ENCODE results near the gene CPXM1.
"Not testable (repeated sequence)": the region's sequence is repeated elsewhere in the genome, so short reads cannot be mapped to it uniquely, and the experiment has no call there.

CPXM1 gene

DNA sequence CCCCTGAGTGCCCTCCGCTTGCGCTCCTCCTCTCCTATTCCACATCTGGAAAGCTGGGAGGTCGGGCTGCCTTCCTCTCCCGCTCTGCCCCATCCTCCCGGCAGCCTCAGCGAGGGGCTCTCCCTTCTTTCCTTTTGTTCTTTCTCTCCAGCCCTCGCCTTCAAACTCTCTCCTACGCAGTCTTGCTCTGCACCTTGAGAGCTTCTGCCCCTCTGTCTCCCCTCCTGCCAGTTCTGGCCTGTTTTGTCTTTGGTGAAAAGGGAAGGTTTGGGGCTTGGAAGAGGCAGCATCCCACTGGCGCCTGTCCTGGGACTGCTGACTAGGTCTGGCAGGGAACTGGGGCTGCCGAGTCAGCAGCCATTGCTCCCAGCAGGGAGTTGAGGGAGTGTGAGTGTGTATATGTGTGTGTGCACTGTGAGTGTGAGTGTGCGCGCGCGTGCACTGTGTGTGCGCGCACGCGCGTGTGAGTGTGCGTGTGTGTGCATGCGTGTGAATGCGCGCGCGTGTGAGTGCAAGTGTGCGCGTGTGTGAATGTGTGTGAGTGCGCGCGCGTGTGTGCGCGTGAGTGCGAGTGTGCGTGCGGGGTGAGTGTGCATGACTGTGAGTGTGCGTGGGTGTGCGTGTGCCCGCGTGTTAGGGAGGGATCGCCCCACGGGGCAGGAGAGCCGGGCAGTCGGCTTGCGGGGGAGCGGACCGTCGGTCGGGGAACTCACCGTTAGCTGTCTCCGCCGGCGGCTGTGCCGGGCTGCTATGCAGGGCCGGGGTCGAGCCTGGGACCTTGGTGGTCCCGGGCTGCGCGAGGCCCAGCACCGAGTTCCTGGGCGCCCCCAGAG, 523 bp downstream of the CPXM1 start:
- DNase-seq (ENCODE audit: low spot score): peak; percentile 48

DNA sequence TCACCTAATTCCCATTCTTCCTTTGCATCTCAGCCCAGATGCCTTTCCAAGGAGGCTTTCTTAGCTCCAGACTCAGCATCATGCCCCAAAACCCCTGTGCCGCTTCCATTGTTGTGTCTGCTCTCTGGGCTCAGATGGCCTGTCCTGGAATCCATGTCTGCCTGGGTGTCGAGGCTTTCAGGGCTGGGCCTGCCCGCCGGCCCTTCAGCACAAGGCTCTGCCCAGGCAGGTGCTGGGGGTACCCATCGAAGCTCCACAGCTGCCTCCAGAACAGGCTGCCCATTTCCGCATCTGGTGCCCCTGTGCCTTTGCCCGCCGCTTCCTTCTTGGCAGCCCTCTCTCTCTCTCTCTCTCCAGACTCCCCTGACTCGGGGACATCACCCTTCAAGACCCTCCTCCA, 1.2 kb downstream of the CPXM1 start:
- DNase-seq (ENCODE audit: low spot score): no peak

DNA sequence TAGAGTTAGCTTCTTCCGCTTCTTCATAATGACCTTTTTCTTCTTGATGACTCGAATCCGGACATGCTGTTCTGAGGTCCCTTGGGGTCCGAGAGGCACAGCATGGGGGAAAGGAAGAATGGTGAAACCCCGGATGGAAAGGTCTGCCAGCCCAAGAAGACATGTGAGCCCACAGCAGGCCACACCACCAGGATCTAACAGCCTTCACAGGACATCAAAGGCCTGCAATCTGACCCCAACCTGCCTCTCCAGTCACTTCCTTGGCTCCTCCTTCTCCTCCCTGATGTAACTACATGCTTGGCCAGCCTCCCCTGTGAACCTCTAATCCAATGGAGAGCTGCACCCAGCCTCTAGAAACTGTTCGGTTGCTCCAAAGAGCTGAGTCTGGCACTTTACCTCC, 1.6 kb downstream of the CPXM1 start:
- DNase-seq (ENCODE audit: low spot score): no peak

DNA sequence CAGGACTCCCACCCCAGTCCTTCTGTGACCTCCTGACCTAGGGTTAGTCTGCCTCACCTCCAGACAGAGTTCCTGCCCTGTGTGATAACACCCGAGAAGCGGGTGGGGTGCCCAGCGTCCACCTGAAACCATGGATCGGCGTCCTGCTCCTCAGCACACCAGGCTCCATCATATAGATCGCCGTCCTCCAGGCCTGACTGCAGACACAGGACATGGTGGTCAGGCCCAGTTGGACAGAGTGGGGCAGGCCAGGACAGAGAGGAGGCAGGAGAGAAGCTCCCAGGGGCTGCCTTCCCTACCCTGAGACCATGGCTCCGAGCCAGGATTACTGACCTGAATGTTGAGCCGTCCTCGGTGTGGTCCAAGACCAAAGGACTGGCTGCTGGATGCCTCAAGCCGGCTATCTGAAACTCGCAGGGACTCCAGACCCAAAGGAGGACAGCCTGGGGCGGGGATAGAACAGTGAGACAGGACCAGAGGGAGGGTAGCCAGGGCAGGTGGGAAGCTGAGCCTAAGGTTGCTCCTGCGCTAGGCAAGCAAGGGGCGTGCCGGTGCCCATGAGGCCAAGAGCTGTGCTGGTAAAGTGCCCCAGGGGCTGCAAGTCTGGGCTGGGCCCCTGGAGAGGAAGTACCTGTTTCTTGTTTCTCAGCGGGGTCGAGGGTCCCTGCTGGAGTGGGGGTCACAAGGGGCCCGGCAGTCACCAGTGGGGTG, 2.2 kb downstream of the CPXM1 start:
- DNase-seq (ENCODE audit: low spot score): no peak

DNA sequence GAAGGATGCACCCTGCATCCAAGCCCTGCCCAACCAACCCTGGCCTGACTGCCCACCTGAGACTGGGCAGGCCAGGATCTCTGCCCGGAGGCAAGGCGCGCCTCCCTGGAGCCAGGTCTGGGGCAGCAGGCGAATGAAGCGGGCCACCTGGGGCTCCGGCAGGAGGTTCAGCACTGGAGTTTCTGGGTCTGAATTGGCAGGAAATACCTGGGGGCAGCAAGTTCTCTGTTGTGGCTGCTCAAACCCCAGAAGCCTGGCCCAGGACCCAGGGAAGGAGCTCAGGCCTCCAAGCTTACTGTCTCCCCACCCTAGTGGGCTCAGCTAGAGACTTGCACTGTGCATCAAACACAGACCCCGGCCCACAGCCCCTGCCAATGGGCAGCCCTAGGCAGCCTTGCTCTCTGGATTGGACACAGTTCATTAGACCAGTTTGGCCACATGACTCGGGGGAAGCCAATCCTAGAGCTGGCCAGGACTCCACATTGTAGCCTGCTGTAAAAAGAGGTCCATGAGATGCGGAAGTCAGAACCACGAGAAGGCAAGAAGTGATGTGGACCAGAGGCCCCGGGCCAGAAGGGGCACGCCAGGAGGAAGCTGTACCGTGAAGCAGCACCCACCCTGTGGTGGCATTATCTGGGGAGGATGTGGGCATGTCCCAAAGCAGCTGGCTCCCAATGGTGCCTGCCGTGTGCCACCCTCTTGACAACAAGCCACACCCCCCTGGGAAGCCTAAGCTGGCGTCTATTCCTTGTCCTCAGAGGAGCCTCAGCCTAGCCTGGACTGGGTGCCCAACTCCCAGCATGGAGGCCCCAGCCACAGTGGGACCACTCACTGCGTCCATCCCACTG, 3.1 kb downstream of the CPXM1 start:
- no peak for DNase-seq (ENCODE audit: low spot score)

DNA sequence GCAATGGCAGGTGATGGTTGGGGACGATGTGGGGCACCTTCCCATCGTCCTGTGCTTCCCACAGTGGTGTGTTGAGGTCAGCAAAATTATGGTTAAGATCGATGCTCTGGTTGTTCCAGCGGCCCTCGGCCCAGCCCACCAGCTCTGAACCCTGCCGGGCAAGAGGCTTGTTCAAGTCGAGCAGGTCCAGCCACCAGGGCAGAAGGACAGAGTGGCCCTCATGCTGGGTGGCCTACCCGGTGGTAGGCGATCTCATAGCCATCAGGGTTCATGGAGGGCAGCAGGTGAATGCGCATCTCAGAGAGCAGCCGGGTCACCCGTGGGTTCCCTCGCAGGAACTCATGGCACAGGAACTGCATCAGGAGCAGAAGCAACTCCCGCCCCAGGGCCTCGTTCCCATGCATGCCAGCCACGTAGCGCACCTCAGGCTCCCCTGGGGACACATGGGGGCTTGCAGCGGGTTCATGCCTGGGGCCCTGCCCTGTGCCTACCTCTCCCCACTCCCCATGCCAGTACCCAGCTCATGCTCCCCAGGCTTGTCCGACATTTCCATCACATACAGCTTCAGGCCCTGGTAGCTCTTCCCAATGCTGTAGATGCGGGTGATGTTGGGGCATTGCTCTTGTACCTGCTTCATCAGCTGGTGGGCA, 4.3 kb downstream of the CPXM1 start:
- no peak for DNase-seq (ENCODE audit: low spot score)

DNA sequence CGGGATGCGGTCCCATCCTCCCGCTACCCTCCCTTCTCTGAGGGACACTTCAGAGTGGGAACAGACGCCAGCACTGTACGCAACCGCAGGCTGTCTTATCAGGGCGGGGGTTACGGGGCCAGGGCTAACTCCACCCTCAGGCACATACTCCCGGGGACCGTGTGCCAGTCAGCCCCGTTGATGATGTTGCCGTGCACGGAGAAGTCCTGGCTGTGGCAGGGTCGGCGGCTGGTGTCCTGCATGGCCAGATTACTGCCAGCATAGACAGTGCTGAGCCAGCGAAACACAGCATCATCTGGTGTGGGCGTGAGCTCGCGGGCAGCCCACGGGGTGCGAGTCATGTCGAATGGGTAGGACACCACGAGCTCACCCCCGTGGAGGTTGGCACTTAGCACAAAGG, 5.0 kb downstream of the CPXM1 start:
- no peak for DNase-seq (ENCODE audit: low spot score)

DNA sequence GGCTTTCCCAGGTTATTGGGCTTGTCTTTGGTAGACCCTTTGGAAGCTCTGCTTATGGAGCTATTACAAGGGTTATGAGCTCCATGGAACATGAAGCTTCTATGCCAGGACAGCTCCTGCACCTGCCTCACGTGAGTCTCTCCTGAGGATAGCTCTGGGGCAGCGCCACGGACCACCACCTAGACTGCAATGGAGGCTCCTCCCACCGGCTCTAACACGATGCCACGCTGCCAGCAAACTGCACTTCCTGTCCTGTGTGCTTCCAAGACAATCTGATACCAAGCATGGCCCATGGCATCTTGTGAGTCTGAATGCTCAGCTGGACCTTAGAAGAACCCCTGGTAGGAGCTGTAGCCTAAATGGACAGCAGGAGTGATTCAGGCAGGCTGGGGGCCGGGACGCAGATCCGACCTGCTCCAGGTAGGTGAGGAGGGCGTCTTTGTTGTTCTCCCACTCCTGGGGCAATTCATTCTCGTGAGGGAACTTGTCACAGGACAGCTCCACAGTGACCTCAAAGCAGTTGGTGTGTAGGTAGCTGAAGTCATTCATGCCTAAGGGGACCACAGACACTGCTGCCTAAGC, 5.5 kb downstream of the CPXM1 start:
- DNase-seq (ENCODE audit: low spot score): no peak

DNA sequence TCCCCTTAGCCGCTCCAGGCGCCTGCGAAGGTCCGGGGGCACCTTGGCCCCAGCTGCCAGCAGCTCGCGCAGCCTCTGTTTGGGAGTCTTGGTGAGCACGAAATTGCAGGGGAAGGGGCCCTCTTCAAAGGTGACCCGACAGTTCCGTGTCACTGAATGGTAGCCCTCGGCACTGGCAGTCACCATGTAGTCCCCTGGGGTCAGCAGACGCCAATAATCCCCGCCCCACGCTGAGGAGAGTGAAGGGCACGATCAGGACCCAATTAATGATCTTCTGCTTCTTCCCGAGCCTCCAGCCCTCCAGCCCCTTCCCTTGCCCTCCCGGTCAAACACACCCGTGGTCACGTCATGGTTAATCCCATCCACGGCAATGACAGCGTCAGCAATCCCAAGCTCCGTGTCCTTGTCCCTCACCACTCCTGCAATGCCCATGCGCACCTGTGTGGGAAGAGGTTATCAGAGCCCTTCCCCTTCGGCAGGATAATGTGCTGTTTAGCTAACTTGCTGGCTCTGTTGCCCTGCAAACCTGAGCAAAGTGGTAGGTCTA, 6.2 kb downstream of the CPXM1 start:
- DNase-seq (ENCODE audit: low spot score): no peak

DNA sequence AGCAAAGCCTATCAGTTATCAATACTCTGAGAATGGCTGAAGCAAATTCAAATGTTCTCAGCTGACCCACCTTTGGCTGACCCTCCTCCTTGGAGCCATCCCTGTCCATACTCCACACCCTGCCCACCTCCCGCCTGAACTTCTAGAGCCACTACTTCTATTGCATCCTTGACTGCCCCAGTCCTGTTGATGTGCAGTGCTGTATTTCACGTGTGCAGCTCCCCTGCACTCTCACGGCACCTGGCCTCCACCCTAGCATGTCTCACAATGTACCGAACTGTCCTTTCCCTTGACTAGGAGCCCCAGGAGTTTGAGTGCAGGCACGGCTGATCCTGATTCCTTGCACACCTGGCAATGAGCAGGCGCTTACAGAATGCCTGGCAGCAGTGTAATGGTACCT, 7.0 kb downstream of the CPXM1 start:
- DNase-seq (ENCODE audit: low spot score): no peak

DNA sequence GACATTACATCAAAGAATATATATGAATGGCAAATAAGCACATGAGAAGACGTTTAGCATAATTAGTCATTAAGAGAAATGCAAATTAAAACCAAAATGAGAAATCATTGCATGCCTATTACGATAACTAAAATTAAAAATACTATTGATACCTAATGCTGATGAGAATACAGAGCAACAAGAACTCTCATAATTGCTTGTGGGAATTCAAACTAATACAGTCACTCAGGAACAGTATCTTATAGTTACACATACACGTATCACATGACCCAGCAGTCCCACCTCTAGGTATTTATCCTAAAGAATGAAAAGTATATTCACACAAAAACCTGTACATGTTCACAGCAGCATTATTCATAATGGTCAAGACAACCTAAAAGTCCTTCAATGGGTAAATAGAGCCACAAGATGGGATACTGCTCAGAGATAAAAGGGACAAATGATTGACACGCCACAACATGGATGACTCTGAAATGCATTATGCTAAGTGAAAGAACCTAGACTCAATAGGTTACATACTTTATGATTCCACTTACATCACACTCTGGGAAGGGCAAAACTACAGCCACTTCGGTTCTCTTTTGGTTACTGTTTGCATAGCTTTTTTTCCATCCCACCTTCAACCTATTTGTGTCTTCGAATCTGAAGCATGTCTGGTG, 16.4 kb downstream of the CPXM1 start:
- no peak for DNase-seq (ENCODE audit: low spot score)

DNA sequence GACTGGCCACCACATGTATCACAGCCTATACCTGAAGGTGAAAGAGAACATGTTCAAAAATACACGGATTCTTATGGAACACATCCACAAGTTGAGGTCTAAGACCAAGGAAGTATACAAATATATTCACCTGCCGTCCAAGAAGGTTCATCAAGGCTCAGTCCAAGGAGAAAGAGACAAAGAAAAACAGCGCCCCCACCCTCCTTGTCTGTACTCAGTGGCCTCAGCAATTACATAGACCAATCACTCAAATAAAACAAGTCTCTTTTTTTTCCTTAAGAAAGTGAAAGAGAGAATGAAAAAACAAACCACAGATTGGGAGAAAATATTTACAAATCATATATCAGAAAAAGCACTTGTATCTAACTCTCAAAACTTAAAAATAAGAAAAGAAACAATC, 19.5 kb downstream of the CPXM1 start:
- no peak for DNase-seq (ENCODE audit: low spot score)

DNA sequence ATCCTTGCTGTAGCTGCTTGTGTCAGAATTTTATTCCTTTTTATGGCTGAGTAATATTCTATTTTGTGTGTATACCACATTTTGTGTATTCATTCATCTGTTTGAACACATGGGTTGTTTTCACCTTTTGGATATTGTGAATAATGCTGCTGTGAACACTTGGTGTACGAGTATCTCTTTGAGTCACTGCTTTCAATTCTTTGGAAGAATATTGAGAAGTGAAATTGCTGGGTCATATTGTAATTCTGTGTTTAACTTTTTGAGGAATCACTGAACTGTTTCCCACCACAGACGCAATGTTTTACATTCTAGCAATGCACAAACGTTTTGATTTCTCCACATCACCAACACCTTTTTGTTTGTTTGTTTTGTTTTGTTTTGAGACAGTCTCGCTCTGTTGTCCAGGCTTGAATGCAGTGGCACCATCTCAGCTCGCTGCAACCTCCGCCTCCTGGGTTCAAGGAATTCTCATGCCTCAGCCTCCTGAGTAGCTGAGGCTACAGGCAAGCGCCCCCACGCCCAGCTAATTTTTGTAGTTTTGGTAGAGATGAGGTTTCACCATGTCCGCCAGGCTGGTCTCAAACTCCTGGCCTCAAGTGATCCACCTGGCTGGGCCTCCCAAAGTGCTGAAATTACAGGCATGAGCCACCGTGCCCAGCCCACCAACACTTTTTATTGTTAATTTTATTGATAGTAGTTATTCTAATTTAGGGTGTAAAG, 21.7 kb downstream of the CPXM1 start:
- DNase-seq (ENCODE audit: low spot score): no peak

DNA sequence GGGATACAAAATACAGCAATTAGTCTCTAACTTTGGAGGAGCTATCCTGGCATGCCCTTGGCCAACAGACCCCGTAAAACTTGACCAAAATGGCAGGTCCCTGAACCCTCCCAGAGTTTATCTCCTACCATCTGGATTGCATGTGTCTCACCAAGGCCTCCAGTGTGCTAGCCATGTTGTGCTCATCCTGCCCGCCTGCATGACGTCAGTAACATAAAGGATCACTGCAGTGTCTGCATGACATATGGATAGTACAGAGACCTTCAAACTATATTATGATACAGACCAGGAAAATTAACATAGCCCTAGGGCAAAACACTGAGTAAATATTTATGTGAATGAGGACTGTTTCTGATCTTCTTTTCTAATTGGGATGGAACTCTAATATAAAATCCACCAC, 25.3 kb downstream of the CPXM1 start:
- DNase-seq (ENCODE audit: low spot score): no peak

DNA sequence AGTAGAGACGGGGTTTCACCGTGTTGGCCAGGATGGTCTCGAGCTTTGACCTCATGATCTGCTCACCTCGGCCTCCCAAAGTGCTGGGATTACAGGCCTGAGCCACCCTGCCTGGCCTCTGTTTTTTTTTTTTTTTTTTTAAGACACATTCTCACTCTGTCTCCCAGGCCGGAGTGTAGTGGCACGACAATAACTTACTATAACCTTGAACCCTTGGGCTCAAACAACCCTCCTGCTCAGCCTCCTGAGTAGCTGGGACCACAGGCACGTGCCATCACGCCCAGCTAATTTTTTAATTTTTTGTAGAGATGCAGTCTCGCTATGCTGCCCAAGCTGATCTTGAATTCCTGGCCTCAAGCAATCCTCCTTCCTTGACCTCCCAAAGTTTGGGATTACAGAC, 26.6 kb downstream of the CPXM1 start:
- DNase-seq (ENCODE audit: low spot score): no peak

DNA sequence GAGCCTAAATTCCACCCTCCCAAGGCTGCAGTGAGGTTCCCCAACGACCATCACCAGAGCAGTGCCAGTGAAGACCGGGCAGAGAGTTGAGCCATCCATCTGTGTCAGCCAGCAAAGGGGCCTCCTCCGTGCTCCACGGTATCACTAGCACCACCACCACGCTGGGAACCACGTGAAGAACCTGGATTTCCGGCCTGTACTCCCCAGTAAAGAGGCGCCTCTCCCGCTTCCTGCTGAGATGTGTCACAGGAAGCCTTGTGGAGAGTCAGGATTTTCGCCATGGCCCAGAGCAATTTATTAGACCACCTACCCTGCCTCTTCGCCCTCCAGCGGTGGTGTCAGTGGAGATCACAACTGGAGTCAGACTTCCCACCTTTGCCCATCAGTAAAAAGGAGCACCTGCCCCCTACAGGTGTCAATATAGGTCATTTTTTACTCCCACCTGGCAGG, 28.8 kb downstream of the CPXM1 start:
- no peak for DNase-seq (ENCODE audit: low spot score)

DNA sequence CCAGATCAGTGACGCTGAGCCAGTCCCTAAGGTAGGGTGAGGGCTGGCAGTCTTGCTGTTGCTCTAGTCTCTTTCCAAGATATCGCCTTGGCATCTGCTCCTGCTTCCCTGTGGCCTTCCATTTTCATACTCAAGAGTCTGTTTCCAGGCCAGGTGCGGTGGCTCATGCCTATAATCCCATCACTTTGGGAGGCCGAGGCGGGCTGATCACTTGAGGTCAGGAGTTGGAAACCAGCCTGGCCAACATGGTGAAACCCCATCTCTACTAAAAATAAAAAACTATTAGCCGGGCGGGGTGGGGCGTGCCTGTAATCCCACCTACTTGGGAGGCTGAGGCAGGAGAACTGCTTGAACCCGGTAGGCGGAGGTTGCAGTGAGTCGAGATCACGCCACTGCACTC, 30.3 kb downstream of the CPXM1 start:
- DNase-seq (ENCODE audit: low spot score): not testable (repeated sequence)

DNA sequence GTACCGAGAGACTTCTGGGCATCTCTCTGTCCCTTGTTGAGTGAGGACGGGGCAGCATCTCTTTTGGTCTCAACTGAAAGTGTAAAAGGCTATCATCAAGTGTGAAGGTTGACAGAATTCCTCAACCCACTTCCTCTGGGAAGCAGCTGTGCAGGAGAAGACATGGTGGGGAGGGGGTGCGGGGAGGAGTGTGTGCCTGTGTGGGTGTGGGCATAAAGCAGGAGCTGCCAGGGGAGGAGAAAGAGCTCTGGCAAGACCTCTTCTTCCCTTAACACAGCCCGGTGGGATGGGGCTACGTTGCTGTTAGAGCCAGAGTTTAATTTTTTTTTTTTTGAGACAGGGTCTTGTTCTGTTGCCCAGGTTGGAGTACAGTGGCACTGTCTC, 31.8 kb downstream of the CPXM1 start:
- DNase-seq (ENCODE audit: low spot score): no peak

DNA sequence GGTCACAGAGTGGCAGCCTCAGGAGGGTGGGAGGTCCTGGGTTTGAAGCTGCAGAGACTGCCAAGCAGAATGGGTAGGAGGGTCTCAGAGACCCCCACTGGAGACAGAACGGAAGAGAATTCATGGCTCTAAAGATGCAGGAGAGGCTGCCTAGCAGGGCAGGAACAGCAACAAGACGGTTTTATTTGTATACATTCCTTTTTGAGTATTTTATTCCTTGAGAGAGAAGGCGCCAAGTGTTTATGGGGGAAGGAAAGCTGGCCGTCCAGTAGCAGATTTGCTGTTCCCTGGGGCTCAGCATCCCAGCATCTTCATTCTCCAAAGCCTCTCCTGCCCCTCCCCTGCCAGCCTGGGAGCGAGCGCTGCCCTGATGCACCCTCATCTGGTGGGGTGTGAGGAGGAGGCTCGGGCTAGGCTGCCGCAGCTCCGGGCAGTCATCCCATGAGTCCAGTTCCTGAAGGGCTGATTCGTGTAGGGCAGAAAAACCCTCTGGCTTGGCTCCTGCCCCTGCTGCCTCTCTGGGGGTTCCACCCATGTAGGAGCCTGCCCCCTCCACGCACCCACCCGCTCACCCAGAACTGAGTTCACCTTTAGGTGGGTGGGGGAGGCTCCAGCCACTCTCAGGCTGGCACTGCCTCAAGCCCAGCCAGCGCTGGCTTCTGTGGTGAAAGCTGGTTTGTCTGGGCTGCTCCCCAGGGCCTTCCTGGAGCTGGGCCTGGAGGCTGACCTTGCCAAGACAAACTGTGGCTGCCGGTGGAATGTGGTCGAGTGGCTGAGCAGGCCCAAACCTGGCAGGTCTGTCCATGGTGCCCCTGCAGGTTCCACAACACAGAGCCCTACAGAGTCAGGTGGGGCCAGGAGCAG, 32.4 kb downstream of the CPXM1 start:
- DNase-seq (ENCODE audit: low spot score): peak; percentile 79

All from AG08395 (cell line).